Neural cell (in vitro differentiated cells): ENCODE measurements around the gene A4GALT.

Experiments used
- CTCF ChIP-seq: fragments of 450-650 bp; IDR thresholded peaks from 2 replicates; pipeline ENCODE4 v1.5.1; 2014; ENCODE audit warnings: antibody characterized with exemption, mild to moderate bottlenecking, moderate library complexity; ENCODE audit not compliant: poor library complexity, severe bottlenecking
- EZH2 ChIP-seq: fragments of 200-600, 300-800 bp; shearing (Covaris generic), sonication (generic); IDR thresholded peaks from 2 replicates; pipeline ENCODE4 v1.6.1; 2014; ENCODE audit warnings: antibody characterized with exemption, low read length, borderline replicate concordance, mild to moderate bottlenecking; ENCODE audit not compliant: insufficient read depth, poor library complexity, severe bottlenecking

GRCh38 chr22:42704896-42705295 lies 15.8 kb downstream of the A4GALT start:
- TF ChIP-seq CTCF: no peak
- no peak for TF ChIP-seq EZH2
